Superior temporal gyrus (tissue), 1 donor: Measurements from ENCODE around the gene LAMTOR3.
"Not testable (repeated sequence)": the region's sequence is repeated elsewhere in the genome, so short reads cannot be mapped to it uniquely, and the experiment has no call there.

Experiments
- DNase-seq: peaks from one replicate; pipeline ENCODE4 v3.0.0-alpha.2; 2016; ENCODE audit errors: extremely low spot score

LAMTOR3 gene

DNA sequence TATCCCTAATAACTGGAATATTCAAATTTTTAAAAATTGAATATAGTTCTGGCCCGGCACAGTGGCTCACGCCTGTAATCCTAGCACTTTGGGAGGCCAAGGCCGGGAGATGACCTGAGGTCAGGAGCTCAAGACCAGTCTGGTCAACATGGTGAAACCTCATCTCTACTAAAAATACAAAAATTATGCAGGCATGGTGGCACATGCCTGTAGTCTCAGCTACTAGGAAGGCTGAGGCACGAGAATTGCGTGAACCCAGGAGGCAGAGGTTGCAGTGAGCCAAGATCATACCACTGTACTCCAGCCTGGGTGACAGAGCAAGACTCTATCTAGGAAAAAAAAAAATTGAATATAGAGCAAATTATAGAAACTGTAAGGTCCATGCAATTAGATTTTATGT lies 64.2 kb downstream of the LAMTOR3 start:
- DNase-seq = not testable (repeated sequence)

GRCh38 chr4:99828477-99828876 lies 65.8 kb downstream of the LAMTOR3 start:
- no peak for DNase-seq
